Thoracic aorta (tissue), 2 donors: ENCODE results near the gene KIAA2012. TPM values are rescaled to one million over a fixed set of nuclear protein-coding genes. Genes with fewer than 3 reads are reported as not detected.

Source experiments
- ATAC-seq: fragments of 150-250 bp; one replicate; pipeline ENCODE4 v1.8.0; 2017; ENCODE audit warnings: low read depth; ENCODE audit not compliant: insufficient number of reproducible peaks, low FRiP score
- DNase-seq: peaks from one replicate; pipeline ENCODE4 v3.0.0-alpha.2; 2020; ENCODE audit warnings: low spot score
- H3K27ac ChIP-seq, 2 donors: fragments of 200-600 bp; sonication (generic); 1 replicate in 1 of 2; 2 replicates in 1 of 2; pipeline ENCODE4 v1.5.1; 2016; ENCODE audit warnings: mild to moderate bottlenecking in 2 of 2, moderate library complexity in 2 of 2
- H3K27me3 ChIP-seq: fragments of 200-600 bp; sonication (generic); replicated peaks from 2 replicates; pipeline ENCODE4 v1.6.0; 2016; ENCODE audit warnings: mild to moderate bottlenecking; ENCODE audit not compliant: insufficient read depth
- H3K36me3 ChIP-seq: fragments of 200-600 bp; sonication (generic); one replicate; pipeline ENCODE4 v1.5.1; 2016
- H3K4me1 ChIP-seq, 2 donors: fragments of 200-600 bp; sonication (generic); 1 replicate in 1 of 2; 2 replicates in 1 of 2; pipeline versions ENCODE4 v1.5.1 to v1.6.0; 2016; ENCODE audit warnings: low read depth in 2 of 2, mild to moderate bottlenecking in 1 of 2; ENCODE audit not compliant: control insufficient read depth in 1 of 2
- H3K4me3 ChIP-seq: fragments of 200-600 bp; sonication (generic); 2 replicates; pipeline ENCODE4 v1.5.1; 2016; ENCODE audit warnings: mild to moderate bottlenecking
- H3K9me3 ChIP-seq: fragments of 200-600 bp; sonication (generic); 2 replicates; pipeline ENCODE4 v1.5.1; 2016
- CTCF ChIP-seq: fragments of 200-600 bp; sonication (generic); IDR thresholded peaks from one replicate; pipeline ENCODE4 v1.5.1; 2019; ENCODE audit warnings: antibody characterized with exemption
- total RNA-seq, 2 donors: library from RNA; depleted of rRNA; stranded (reverse); fragments of >200 nt; gene quantifications; one replicate each; pipeline versions ENCODE4 v1.1.0 to v1.2.3, GENCODE V29; 2016

The KIAA2012 gene
- total RNA-seq, 2 donors from 2014 or later = not detected

- H3K27ac ChIP-seq = peak overlapping the region in 1 of 2 donors; percentile 26
- TF ChIP-seq CTCF = no peak
- no peak for ATAC-seq
Measured at GRCh38 chr2:202038471-202039277, 34.4 kb upstream of the KIAA2012 start.

GRCh38 chr2:202039278-202040078 is 33.6 kb upstream of the KIAA2012 start:
- Histone ChIP-seq H3K27ac (peak overlapping the region in 1 of 2 donors; percentile 26), H3K36me3 (no peaks in the 10 kb centered on the region), H3K27me3 (no peaks in the 10 kb centered on the region), H3K4me1 (peaks cover 27 to 56% of the 10 kb centered on the region in 2 donors), H3K9me3 (no peaks in the 10 kb centered on the region), H3K4me3 (peak overlapping the region; percentile 9)
- no peak for TF ChIP-seq CTCF
- DNase-seq = no peak
- no peak for ATAC-seq

More at GRCh38 chr2:202038471-202039277, 34.4 kb upstream of the KIAA2012 start:
- Histone ChIP-seq H3K4me3 (peak overlapping the region; percentile 9), H3K27me3 (no peaks in the 10 kb centered on the region), H3K4me1 (peaks cover 27 to 56% of the 10 kb centered on the region in 2 donors), H3K36me3 (no peaks in the 10 kb centered on the region), H3K9me3 (no peaks in the 10 kb centered on the region)
- DNase-seq = no peak

- peaks cover 25 to 49% of the 10 kb centered on the region in 2 donors for H3K4me1 ChIP-seq
- no peak for ATAC-seq
- H3K36me3 ChIP-seq = no peaks in the 10 kb centered on the region
Measured at GRCh38 chr2:202040079-202040844, 32.8 kb upstream of the KIAA2012 start.

GRCh38 chr2:202042444-202042843 is 30.6 kb upstream of the KIAA2012 start:
- no peak for ATAC-seq
- Histone ChIP-seq H3K9me3 (no peaks in the 10 kb centered on the region), H3K27ac (no peak overlapping the region), H3K4me3 (no peak overlapping the region), H3K4me1 (peaks cover 13 to 28% of the 10 kb centered on the region in 2 donors), H3K27me3 (no peaks in the 10 kb centered on the region), H3K36me3 (no peaks in the 10 kb centered on the region)
- DNase-seq = no peak
- TF ChIP-seq CTCF = no peak

More at GRCh38 chr2:202040079-202040844, 32.8 kb upstream of the KIAA2012 start:
- TF ChIP-seq CTCF = no peak
- Histone ChIP-seq H3K4me3 (no peak overlapping the region), H3K27me3 (no peaks in the 10 kb centered on the region), H3K27ac (no peak overlapping the region), H3K9me3 (no peaks in the 10 kb centered on the region)
- DNase-seq = no peak
